Measurements from ENCODE around the gene KSR2. TPM values are rescaled to one million over a fixed set of nuclear protein-coding genes. Genes with fewer than 3 reads are reported as not detected.

The KSR2 gene
- total RNA-seq, 2 donors from 2014 or later = 1.1 to 2.0 TPM

DNA sequence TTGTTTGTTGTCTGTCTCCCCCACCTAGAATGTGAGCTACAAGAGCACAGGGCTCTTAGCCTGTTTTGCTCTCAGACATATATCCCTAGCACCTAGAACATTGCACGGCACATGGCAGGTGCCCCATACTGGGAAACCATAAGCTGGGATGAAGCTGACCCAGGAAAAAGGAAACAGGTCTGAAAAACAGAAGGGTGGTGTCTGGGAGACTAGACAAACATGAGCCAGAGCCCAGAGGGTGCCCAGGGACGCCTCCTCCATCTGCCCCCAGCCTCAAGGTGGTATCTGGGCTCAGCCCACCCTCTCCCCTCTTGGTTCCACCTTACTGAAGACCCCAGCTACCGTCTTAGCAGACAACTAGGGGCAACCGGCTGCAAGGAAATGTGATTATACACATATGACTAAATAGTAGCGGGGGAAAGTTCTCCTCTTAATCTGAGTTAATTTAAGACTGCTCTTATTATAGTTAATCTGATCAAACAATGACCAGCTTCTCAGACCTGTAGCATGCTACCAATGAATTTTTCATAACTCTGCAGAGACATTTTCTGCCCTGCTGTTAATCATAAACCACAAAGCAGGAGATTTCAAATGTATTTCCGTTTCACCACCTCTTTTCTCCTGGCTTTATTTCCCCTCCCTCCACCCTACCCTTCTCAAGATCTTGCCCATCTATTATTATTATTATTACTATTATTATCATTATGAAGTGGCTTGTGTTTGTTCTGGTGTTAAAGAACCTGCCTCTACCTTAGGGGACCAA lies 31.9 kb downstream of the KSR2 start:
- WGBS, 2 experiments (ENCODE audit: insufficient coverage in 1 of 2, insufficient read length in 1 of 2) = 93% methylated on average over 6 of the region's 6 CpGs; no CpG with 5 or more reads in 1 of the 2 experiments
- H3K9me3 Mint-ChIP-seq = no peaks in the 10 kb centered on the region
- H3K27me3 Mint-ChIP-seq (ENCODE audit: insufficient read depth) = no peaks in the 10 kb centered on the region

DNA sequence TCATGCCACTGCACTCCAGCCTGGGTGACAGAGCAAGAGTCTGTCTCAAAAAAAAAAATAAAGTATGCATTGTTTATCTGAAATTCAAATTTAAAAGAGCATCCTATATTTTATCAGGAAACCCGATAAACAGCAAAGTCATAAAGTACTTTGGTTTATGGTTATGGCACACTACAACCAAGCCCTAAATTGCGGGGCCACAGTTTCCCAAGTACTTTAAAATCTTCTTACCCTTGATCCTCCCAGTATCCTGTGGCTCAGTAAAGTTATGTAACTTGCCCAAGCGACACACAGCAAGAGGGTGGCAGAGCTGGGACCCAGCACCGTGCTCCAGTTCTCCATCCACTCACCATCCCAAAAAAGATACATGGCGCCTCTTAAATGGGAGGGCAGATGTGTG lies 35.2 kb downstream of the KSR2 start:
- Histone ChIP-seq H3K27ac (ENCODE audit: low read depth, low read length) (no peak overlapping the region), H3K36me3 (ENCODE audit: control insufficient read depth, insufficient read depth, low read length) (no peaks in the 10 kb centered on the region), H3K4me3 (ENCODE audit: low read length) (no peak overlapping the region), H3K9ac (ENCODE audit: extremely low read depth, low read length, poor library complexity, severe bottlenecking) (no peak overlapping the region), H3K27me3 (ENCODE audit: control insufficient read depth, insufficient read depth, low read length, poor library complexity, severe bottlenecking) (no peaks in the 10 kb centered on the region), H3K4me1 (ENCODE audit: control insufficient read depth, insufficient read depth, low read length) (no peaks in the 10 kb centered on the region), H3K9me3 (ENCODE audit: control insufficient read depth, low read length) (no peaks in the 10 kb centered on the region)
- H3K9me3 Mint-ChIP-seq = no peaks in the 10 kb centered on the region
- peak; percentile 6 for DNase-seq
- no peak overlapping the region for H3K4me3 Mint-ChIP-seq
- TF ChIP-seq, protein P1, sequence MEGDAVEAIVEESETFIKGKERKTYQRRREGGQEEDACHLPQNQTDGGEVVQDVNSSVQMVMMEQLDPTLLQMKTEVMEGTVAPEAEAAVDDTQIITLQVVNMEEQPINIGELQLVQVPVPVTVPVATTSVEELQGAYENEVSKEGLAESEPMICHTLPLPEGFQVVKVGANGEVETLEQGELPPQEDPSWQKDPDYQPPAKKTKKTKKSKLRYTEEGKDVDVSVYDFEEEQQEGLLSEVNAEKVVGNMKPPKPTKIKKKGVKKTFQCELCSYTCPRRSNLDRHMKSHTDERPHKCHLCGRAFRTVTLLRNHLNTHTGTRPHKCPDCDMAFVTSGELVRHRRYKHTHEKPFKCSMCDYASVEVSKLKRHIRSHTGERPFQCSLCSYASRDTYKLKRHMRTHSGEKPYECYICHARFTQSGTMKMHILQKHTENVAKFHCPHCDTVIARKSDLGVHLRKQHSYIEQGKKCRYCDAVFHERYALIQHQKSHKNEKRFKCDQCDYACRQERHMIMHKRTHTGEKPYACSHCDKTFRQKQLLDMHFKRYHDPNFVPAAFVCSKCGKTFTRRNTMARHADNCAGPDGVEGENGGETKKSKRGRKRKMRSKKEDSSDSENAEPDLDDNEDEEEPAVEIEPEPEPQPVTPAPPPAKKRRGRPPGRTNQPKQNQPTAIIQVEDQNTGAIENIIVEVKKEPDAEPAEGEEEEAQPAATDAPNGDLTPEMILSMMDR (conservative IDR thresholded peaks at IDR 0.05) = no peak
- WGBS, 2 experiments (ENCODE audit: insufficient coverage in 1 of 2, insufficient read length in 1 of 2) = 92% methylated on average over 4 of the region's 5 CpGs; no CpG with 5 or more reads in 1 of the 2 experiments
- no peaks in the 10 kb centered on the region for H3K36me3 Mint-ChIP-seq (ENCODE audit: low read depth)
- no peaks in the 10 kb centered on the region for H3K27me3 Mint-ChIP-seq (ENCODE audit: insufficient read depth)
- H3K4me1 Mint-ChIP-seq = peaks cover 3% of the 10 kb centered on the region
- H3K27ac Mint-ChIP-seq = no peak overlapping the region

More for the DNA sequence above, 31.9 kb downstream of the KSR2 start:
- Mint-ChIP-seq H3K4me1 (peaks cover 3% of the 10 kb centered on the region), H3K36me3 (ENCODE audit: low read depth) (no peaks in the 10 kb centered on the region), H3K27ac (no peak overlapping the region), H3K4me3 (no peak overlapping the region)
- TF ChIP-seq, protein P1 (conservative IDR thresholded peaks at IDR 0.05) = no peak
- DNase-seq = peak; percentile 26
- Histone ChIP-seq H3K9ac (ENCODE audit: extremely low read depth, low read length, poor library complexity, severe bottlenecking) (no peak overlapping the region), H3K27me3 (ENCODE audit: control insufficient read depth, insufficient read depth, low read length, poor library complexity, severe bottlenecking) (no peaks in the 10 kb centered on the region), H3K27ac (ENCODE audit: low read depth, low read length) (no peak overlapping the region), H3K9me3 (ENCODE audit: control insufficient read depth, low read length) (no peaks in the 10 kb centered on the region), H3K4me1 (ENCODE audit: control insufficient read depth, insufficient read depth, low read length) (no peaks in the 10 kb centered on the region), H3K36me3 (ENCODE audit: control insufficient read depth, insufficient read depth, low read length) (no peaks in the 10 kb centered on the region), H3K4me3 (ENCODE audit: low read length) (no peak overlapping the region)

DNA sequence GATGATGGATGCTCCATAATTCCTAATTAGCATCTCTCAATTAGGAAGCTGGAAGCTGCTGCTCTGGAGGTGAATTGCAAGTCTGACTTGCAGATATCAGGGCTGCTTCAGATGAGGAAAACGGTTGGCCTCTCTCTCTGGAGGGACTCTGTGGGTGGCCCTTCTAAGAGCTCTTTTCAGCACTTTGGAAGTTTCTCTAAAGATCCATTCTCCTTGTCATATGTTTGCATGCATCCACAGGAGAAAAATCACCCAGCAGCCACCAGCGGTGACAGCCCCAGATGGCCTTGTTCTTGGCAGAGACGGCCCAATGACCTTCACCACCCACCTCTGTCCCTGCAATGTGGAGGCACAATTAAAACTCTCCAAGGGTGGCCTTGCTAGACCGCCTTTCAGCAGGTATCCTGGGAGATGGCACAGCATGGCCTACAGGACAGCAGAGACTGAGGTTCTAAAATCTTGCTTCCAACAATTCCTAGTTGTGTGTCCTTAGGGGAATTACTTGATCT lies 42.3 kb downstream of the KSR2 start:
- Histone ChIP-seq H3K27me3 (ENCODE audit: control insufficient read depth, insufficient read depth, low read length, poor library complexity, severe bottlenecking) (no peaks in the 10 kb centered on the region), H3K4me3 (ENCODE audit: low read length) (no peak overlapping the region), H3K9me3 (ENCODE audit: control insufficient read depth, low read length) (no peaks in the 10 kb centered on the region), H3K9ac (ENCODE audit: extremely low read depth, low read length, poor library complexity, severe bottlenecking) (no peak overlapping the region), H3K4me1 (ENCODE audit: control insufficient read depth, insufficient read depth, low read length) (no peaks in the 10 kb centered on the region), H3K27ac (ENCODE audit: low read depth, low read length) (no peak overlapping the region), H3K36me3 (ENCODE audit: control insufficient read depth, insufficient read depth, low read length) (no peaks in the 10 kb centered on the region)
- WGBS, 2 experiments (ENCODE audit: insufficient coverage in 1 of 2, insufficient read length in 1 of 2) = 71 to 81% methylated on average over 1 to 4 of the region's 4 CpGs
- no peaks in the 10 kb centered on the region for H3K9me3 Mint-ChIP-seq
- no peaks in the 10 kb centered on the region for H3K27me3 Mint-ChIP-seq (ENCODE audit: insufficient read depth)
- DNase-seq = peak; percentile 35
- no peaks in the 10 kb centered on the region for H3K4me1 Mint-ChIP-seq
- TF ChIP-seq, protein P1 (conservative IDR thresholded peaks at IDR 0.05) = no peak
- no peak overlapping the region for H3K4me3 Mint-ChIP-seq
- no peaks in the 10 kb centered on the region for H3K36me3 Mint-ChIP-seq (ENCODE audit: low read depth)
- H3K27ac Mint-ChIP-seq = peak overlapping the region; percentile 59

Measured in endodermal cell (in vitro differentiated cells).